SK-N-MC (cell line): ENCODE measurements around the gene METTL16.
"Not testable (repeated sequence)": the region's sequence is repeated elsewhere in the genome, so short reads cannot be mapped to it uniquely, and the experiment has no call there.

Experiments used
- DNase-seq: peaks from one replicate; pipeline ENCODE4 v3.0.0-alpha.2; 2011; ENCODE audit warnings: low read depth, low spot score
- H3K27ac ChIP-seq: fragments of 200-600 bp; sonication (generic); 2 replicates; pipeline ENCODE4 v1.5.1; 2016; ENCODE audit warnings: mixed run types
- H3K36me3 ChIP-seq: fragments of 200-600 bp; sonication (generic); 2 replicates; pipeline ENCODE4 v1.6.1; 2017; ENCODE audit warnings: antibody characterized with exemption, low read length, mixed read lengths; ENCODE audit not compliant: insufficient read depth
- H3K4me3 ChIP-seq: fragments of 200-600 bp; sonication (generic); 2 replicates; pipeline ENCODE4 v1.5.1; 2016
- H3K9ac ChIP-seq: fragments of 200-600 bp; sonication (generic); 2 replicates; pipeline ENCODE4 v1.8.0; 2017; ENCODE audit warnings: mixed run types, mixed read lengths; ENCODE audit not compliant: insufficient read length
- H3K9me3 ChIP-seq: fragments of 200-600 bp; sonication (generic); 2 replicates; pipeline ENCODE4 v1.6.1; 2017; ENCODE audit warnings: low read depth, mild to moderate bottlenecking, antibody characterized with exemption, low read length, moderate library complexity, mixed read lengths
- EZH2 ChIP-seq: fragments of 200-600 bp; sonication (generic); IDR thresholded peaks from one replicate; pipeline ENCODE4 v1.6.1; 2017; ENCODE audit warnings: antibody characterized with exemption
- FOXP2 ChIP-seq: optimal IDR thresholded peaks from 2 replicates; pipeline ENCODE3; 2011; ENCODE audit warnings: mild to moderate bottlenecking, moderate library complexity; ENCODE audit not compliant: insufficient read depth; ENCODE audit errors: extremely low read length, control extremely low read depth
- POLR2AphosphoS5 ChIP-seq: IDR thresholded peaks from 2 replicates; pipeline ENCODE4 v1.6.1; 2012; ENCODE audit warnings: mild to moderate bottlenecking, low read depth, low read length, borderline replicate concordance

The METTL16 gene

GRCh38 chr17:2459917-2460271 lies 51.8 kb downstream of the METTL16 start:
- peak overlapping the region; percentile 13; the same call in 1 of the 2 replicates for H3K27ac ChIP-seq
- no peak overlapping the region for H3K9ac ChIP-seq
- DNase-seq: no peak
- H3K9me3 ChIP-seq: no peaks in the 10 kb centered on the region
- H3K4me3 ChIP-seq: no peak overlapping the region
- H3K36me3 ChIP-seq: peaks cover 41% of the 10 kb centered on the region
- TF ChIP-seq EZH2: no peak
- TF ChIP-seq POLR2AphosphoS5: no peak
- TF ChIP-seq FOXP2: no peak

- Histone ChIP-seq H3K9me3 (no peaks in the 10 kb centered on the region), H3K36me3 (peaks cover 22% of the 10 kb centered on the region), H3K9ac (no peak overlapping the region), H3K27ac (no peak overlapping the region), H3K4me3 (no peak overlapping the region)
- DNase-seq: no peak
- TF ChIP-seq POLR2AphosphoS5: no peak
Measured at GRCh38 chr17:2457913-2458312, 53.8 kb downstream of the METTL16 start.

DNA sequence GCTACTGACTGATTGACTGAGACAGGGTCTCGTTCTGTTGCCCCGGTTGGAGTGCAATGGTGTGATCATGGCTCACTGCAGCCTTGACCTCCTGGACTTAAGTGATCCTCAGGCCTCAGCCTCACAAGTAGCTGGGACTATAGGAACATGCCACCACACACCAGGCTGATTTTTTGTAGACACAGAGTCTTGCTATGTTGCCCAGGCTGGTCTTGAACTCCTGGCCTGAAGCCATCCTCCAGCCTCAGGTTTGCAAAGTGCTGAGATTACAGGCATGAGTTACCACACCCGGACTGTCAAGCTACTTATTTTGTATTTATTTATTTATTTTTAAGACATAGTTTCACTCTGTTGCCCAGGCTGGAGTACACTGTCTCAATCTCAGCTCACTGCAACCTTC lies 55.2 kb downstream of the METTL16 start:
- DNase-seq: no peak
- TF ChIP-seq POLR2AphosphoS5 (no peak), EZH2 (no peak), FOXP2 (no peak)
- Histone ChIP-seq H3K36me3 (peaks cover 10% of the 10 kb centered on the region; the same call in 1 of the 2 replicates), H3K4me3 (no peak overlapping the region), H3K9me3 (no peaks in the 10 kb centered on the region), H3K9ac (no peak overlapping the region), H3K27ac (no peak overlapping the region)

DNA sequence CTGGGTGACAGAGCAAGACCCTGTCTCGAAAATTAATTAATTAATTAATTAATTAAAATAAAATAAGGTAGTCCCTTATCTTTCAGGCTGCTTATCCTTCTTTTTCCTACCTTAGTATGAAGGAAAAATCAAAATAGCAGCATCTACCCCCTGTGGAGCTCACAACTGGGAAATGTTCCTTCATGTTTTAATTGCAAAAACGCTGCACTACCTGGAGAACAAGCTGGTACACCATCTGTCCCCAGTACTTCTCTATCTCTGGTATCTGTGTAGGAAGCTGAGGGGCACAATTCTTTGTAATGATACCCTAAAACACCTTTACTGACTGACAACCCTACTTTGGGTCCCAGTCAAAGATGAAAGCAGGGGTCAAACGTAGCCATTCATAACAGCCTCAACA lies 55.7 kb downstream of the METTL16 start:
- Histone ChIP-seq H3K9ac (no peak overlapping the region), H3K4me3 (no peak overlapping the region), H3K36me3 (peaks cover 7% of the 10 kb centered on the region; the same call in 1 of the 2 replicates), H3K27ac (no peak overlapping the region), H3K9me3 (no peaks in the 10 kb centered on the region)
- no peak for TF ChIP-seq EZH2
- TF ChIP-seq POLR2AphosphoS5: no peak
- TF ChIP-seq FOXP2: no peak
- no peak for DNase-seq

- TF ChIP-seq POLR2AphosphoS5: no peak
- no peak for TF ChIP-seq EZH2
- no peak for TF ChIP-seq FOXP2
- DNase-seq: no peak
- H3K27ac ChIP-seq: no peak overlapping the region
Measured at GRCh38 chr17:2453866-2454265, 57.8 kb downstream of the METTL16 start.

DNA sequence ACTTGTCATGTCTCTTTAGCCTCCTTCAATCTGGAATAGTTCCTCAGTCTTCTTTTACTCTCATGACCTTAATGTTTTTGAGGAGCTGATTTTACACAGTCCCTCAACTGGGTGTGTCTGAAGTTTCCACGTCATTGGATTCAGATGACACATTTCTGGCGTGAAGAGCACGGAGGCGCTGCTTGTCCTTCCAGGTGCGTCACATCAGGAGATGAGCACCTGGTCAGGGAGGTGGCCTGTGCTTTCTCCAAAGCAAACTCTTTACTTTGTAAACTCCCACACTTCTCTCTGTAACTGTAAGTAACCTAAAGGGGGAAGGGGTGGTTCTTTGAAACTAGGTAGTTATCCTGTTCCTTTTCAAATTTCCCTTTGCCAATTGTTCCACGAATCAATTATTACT lies 58.4 kb downstream of the METTL16 start:
- H3K27ac ChIP-seq: no peak overlapping the region
- TF ChIP-seq FOXP2 (no peak), EZH2 (no peak), POLR2AphosphoS5 (no peak)
- no peaks in the 10 kb centered on the region; the same call in 1 of the 2 replicates for H3K36me3 ChIP-seq
- no peak overlapping the region for H3K4me3 ChIP-seq
- DNase-seq: no peak
- H3K9ac ChIP-seq: no peak overlapping the region
- H3K9me3 ChIP-seq: no peaks in the 10 kb centered on the region

More at GRCh38 chr17:2453866-2454265, 57.8 kb downstream of the METTL16 start:
- H3K4me3 ChIP-seq: no peak overlapping the region
- no peak overlapping the region for H3K9ac ChIP-seq
- no peaks in the 10 kb centered on the region; the same call in 1 of the 2 replicates for H3K36me3 ChIP-seq
- no peaks in the 10 kb centered on the region for H3K9me3 ChIP-seq

DNA sequence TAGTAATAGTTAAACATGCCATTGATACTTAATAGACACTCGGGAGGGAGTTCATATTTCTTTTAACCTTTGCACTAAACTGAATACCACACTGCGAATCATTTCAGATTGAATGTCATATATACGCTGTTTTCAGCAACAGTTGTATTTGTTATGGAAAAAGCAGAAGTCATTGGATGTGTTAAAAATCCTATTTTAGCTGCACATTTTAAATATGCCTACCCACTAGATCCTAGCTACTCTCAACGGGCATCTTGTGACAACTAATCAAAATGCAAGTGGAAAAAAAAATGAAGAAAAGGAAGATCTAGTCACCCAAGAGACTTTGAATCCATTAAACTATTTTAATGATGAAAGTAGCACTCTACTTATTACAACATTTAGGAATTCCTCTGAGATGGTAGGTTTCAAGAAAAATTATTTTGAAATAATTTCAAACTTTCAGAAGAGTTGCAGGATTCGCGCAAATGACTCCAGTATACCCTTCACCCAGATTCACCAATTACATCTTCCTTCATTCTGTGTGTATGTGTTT lies 59.4 kb downstream of the METTL16 start:
- peak overlapping the region; percentile 50 for H3K27ac ChIP-seq

GRCh38 chr17:2450016-2450650 lies 61.6 kb downstream of the METTL16 start:
- Histone ChIP-seq H3K9me3 (no peaks in the 10 kb centered on the region), H3K4me3 (no peak overlapping the region), H3K36me3 (peaks cover 9% of the 10 kb centered on the region), H3K9ac (no peak overlapping the region), H3K27ac (peak overlapping the region; percentile 20; the same call in 1 of the 2 replicates)
- DNase-seq: no peak
- TF ChIP-seq FOXP2 (no peak), EZH2 (no peak), POLR2AphosphoS5 (no peak)

More for the DNA sequence above, 59.4 kb downstream of the METTL16 start:
- no peaks in the 10 kb centered on the region for H3K9me3 ChIP-seq
- H3K36me3 ChIP-seq: no peaks in the 10 kb centered on the region
- no peak overlapping the region for H3K4me3 ChIP-seq
- TF ChIP-seq POLR2AphosphoS5 (no peak), FOXP2 (no peak), EZH2 (no peak)
- H3K9ac ChIP-seq: no peak overlapping the region
- DNase-seq: no peak

DNA sequence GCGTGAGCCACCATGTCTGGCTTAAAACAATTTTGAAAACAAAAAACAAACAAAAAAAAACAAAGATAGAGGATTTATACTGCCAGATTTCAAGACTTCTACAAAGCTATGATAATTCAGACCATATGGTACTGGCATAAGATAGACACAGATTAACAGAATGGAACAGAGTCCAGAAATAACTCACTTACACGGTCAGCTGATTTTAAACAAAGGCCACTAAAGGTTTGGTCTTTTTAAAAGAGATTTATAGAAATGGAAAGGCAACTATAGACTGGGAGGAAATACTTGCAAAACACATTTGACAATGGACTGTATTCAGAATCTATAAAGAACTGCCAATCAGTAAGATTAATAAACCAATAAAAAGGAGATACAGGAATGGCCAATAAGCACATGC lies 62.2 kb downstream of the METTL16 start:
- Histone ChIP-seq H3K9me3 (no peaks in the 10 kb centered on the region), H3K27ac (no peak overlapping the region; the same call in 1 of the 2 replicates), H3K9ac (no peak overlapping the region), H3K36me3 (peaks cover 9% of the 10 kb centered on the region), H3K4me3 (no peak overlapping the region)
- TF ChIP-seq EZH2: no peak
- TF ChIP-seq POLR2AphosphoS5: no peak
- TF ChIP-seq FOXP2: no peak
- no peak for DNase-seq

GRCh38 chr17:2447479-2447878 lies 64.2 kb downstream of the METTL16 start:
- not testable (repeated sequence) for H3K27ac ChIP-seq, DNase-seq

More at GRCh38 chr17:2447479-2447878, 64.2 kb downstream of the METTL16 start:
- not testable (repeated sequence) for H3K4me3 ChIP-seq, H3K9ac ChIP-seq, H3K9me3 ChIP-seq, H3K36me3 ChIP-seq
